Mesothelial cell of epicardium (in vitro differentiated cells): ENCODE data around the gene PRDM2. TPM values are rescaled to one million over a fixed set of nuclear protein-coding genes. Genes with fewer than 3 reads are reported as not detected.

Source experiments
- DNase-seq, 2 experiments: peaks; one replicate each; pipeline ENCODE4 v3.0.0; 2021; ENCODE audit warnings: low spot score in 2 of 2; ENCODE audit not compliant: unreplicated experiment in 2 of 2
- H3K27ac Mint-ChIP-seq: 2 replicates; pipeline ENCODE4 v1.8.0; 2021; ENCODE audit warnings: mixed read lengths
- H3K27me3 Mint-ChIP-seq: 2 replicates; pipeline ENCODE4 v1.8.0; 2021; ENCODE audit warnings: low read depth, mixed read lengths
- H3K36me3 Mint-ChIP-seq: 2 replicates; pipeline ENCODE4 v1.8.0; 2021; ENCODE audit warnings: mixed read lengths
- H3K4me1 Mint-ChIP-seq: 2 replicates; pipeline ENCODE4 v1.8.0; 2021; ENCODE audit warnings: mixed read lengths
- H3K4me3 Mint-ChIP-seq: 2 replicates; pipeline ENCODE4 v1.8.0; 2021; ENCODE audit warnings: mild to moderate bottlenecking, moderate library complexity, mixed read lengths
- H3K9me3 Mint-ChIP-seq: 2 replicates; pipeline ENCODE4 v1.8.0; 2021; ENCODE audit warnings: mixed read lengths
- CTCF ChIP-seq: fragments of 200-600 bp; sonication (generic); IDR thresholded peaks from one replicate; pipeline ENCODE4 v1.5.0; 2021; ENCODE audit warnings: antibody characterized with exemption; ENCODE audit not compliant: unreplicated experiment
- total RNA-seq: library from RNA; stranded (reverse); gene quantifications from 3 replicates; pipeline ENCODE4 v1.2.1, GENCODE V29; 2021

Gene PRDM2
- total RNA-seq, 1 donor from 2014 or later = 61.6 TPM

- Mint-ChIP-seq H3K27ac (no peak overlapping the region), H3K9me3 (peaks cover 12% of the 10 kb centered on the region), H3K4me1 (peaks cover 47% of the 10 kb centered on the region), H3K27me3 (no peaks in the 10 kb centered on the region), H3K36me3 (peaks cover 10% of the 10 kb centered on the region), H3K4me3 (no peak overlapping the region)
- no peak for DNase-seq
- TF ChIP-seq CTCF = no peak
These were observed 2.6 kb downstream of the PRDM2 start for GRCh38 chr1:13702425-13703127.

GRCh38 chr1:13703128-13703513 is 3.1 kb downstream of the PRDM2 start:
- Mint-ChIP-seq H3K36me3 (peaks cover 6% of the 10 kb centered on the region), H3K27me3 (no peaks in the 10 kb centered on the region), H3K4me1 (peaks cover 51% of the 10 kb centered on the region), H3K9me3 (peaks cover 7% of the 10 kb centered on the region), H3K4me3 (no peak overlapping the region), H3K27ac (no peak overlapping the region)
- TF ChIP-seq CTCF = no peak
- DNase-seq = no peak

GRCh38 chr1:13703558-13704490 is 3.8 kb downstream of the PRDM2 start:
- H3K4me3 Mint-ChIP-seq = no peak overlapping the region
- H3K27me3 Mint-ChIP-seq = no peaks in the 10 kb centered on the region
- H3K27ac Mint-ChIP-seq = no peak overlapping the region
- no peak for DNase-seq
- H3K4me1 Mint-ChIP-seq = peaks cover 58% of the 10 kb centered on the region
- peaks cover 5% of the 10 kb centered on the region for H3K9me3 Mint-ChIP-seq
- TF ChIP-seq CTCF = peak; percentile 30
- H3K36me3 Mint-ChIP-seq = peaks cover 5% of the 10 kb centered on the region

GRCh38 chr1:13706046-13706445 is 6.1 kb downstream of the PRDM2 start:
- Mint-ChIP-seq H3K4me1 (peaks cover 49% of the 10 kb centered on the region), H3K36me3 (no peaks in the 10 kb centered on the region), H3K9me3 (no peaks in the 10 kb centered on the region), H3K27ac (peak overlapping the region; percentile 11), H3K4me3 (no peak overlapping the region), H3K27me3 (no peaks in the 10 kb centered on the region)
- no peak for DNase-seq
- TF ChIP-seq CTCF = no peak

GRCh38 chr1:13707164-13707563 is 7.2 kb downstream of the PRDM2 start:
- no peak overlapping the region for H3K4me3 Mint-ChIP-seq
- no peaks in the 10 kb centered on the region for H3K9me3 Mint-ChIP-seq
- H3K36me3 Mint-ChIP-seq = no peaks in the 10 kb centered on the region
- no peak for TF ChIP-seq CTCF
- DNase-seq = no peak
- no peak overlapping the region for H3K27ac Mint-ChIP-seq
- peaks cover 41% of the 10 kb centered on the region for H3K4me1 Mint-ChIP-seq
- H3K27me3 Mint-ChIP-seq = no peaks in the 10 kb centered on the region
